Panc1 (cell line): ENCODE measurements around the gene CDX1.

Experiments
- CTCF ChIP-seq: fragments of 450-650 bp; IDR thresholded peaks from 2 replicates; pipeline ENCODE4 v1.5.1; 2017; ENCODE audit warnings: mild to moderate bottlenecking
- POLR2AphosphoS5 ChIP-seq: IDR thresholded peaks from 2 replicates; pipeline ENCODE4 v1.6.1; 2012; ENCODE audit warnings: mild to moderate bottlenecking, low read depth, low read length, moderate library complexity
- REST ChIP-seq, 2 experiments: IDR thresholded peaks; 2 replicates each; pipeline ENCODE4 v1.6.1; 2011 to 2012; ENCODE audit warnings: low read depth in 2 of 2, control low read depth in 1 of 2, low read length in 1 of 2, mild to moderate bottlenecking in 1 of 2, moderate library complexity in 1 of 2; ENCODE audit not compliant: insufficient read depth in 1 of 2
- SIN3A ChIP-seq: IDR thresholded peaks from 2 replicates; pipeline ENCODE4 v1.6.1; 2012; ENCODE audit warnings: low read depth, mild to moderate bottlenecking, low read length, moderate library complexity, borderline replicate concordance; ENCODE audit not compliant: insufficient read depth
- TCF7L2 ChIP-seq: IDR thresholded peaks from 2 replicates; pipeline ENCODE4 v1.6.1; 2011; ENCODE audit warnings: mild to moderate bottlenecking, low read depth, low read length, inconsistent platforms

- no peak for TF ChIP-seq POLR2AphosphoS5
- TF ChIP-seq TCF7L2 = no peak
- no peak for TF ChIP-seq CTCF
- TF ChIP-seq REST (IDR thresholded peaks at IDR 0.05; ENCODE audit: insufficient read depth in 1 of 2, low read depth in 2 of 2, low read length in 1 of 2) = no peak
- no peak for TF ChIP-seq SIN3A
These were observed 44.4 kb upstream of the CDX1 start for GRCh38 chr5:150122158-150122510.
